Measurements from ENCODE around the gene ATG4C. TPM values are rescaled to one million over a fixed set of nuclear protein-coding genes. Genes with fewer than 3 reads are reported as not detected.

The ATG4C gene
- total RNA-seq, 4 donors from 2014 or later = 0.60 to 10.6 (median 5.5) TPM; not detected in 1

DNA sequence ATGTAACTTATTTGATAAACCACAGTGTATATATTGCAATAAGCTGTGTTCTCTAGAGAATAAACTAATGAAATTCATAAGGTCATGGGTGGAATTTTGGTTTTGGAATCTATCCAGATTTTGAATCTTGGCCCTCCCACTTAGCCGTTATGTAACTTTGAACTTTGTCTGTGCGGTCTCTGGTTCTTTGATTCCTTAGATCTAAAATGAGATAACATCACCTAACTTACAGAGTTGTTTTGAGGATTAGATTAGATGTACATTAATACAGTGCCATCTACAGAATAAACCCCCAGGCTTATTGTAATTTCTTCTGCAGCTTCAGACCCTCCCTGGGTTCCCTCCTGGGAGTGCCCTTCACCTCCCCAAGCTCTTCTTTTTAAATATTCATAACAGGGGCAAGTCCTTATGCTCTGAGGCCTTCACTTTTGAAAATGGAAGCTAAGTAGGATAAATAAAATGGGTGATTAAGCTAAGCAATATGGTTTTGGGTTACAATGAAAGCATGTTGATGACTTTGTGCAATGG, 124.3 kb downstream of the ATG4C start:
- H3K27me3 ChIP-seq = no peaks in the 10 kb centered on the region
- in situ Hi-C loops (cut with MboI; ENCODE audit: low pct_ligation_motif_present in 1 of 4, low pct_unique_long_range_greater_than_20kb in 1 of 4, low sequenced_read_pairs in 3 of 4) = no loop called here
- H3K4me1 ChIP-seq = no peaks in the 10 kb centered on the region
- no peak overlapping the region for H3K4me3 ChIP-seq
- intact Hi-C loops (cut with DNase I; ENCODE audit: low total_unique reads) = no loop called here
- TF ChIP-seq POLR2A (IDR thresholded peaks at IDR 0.05) (no peak), POLR2AphosphoS5 (IDR thresholded peaks at IDR 0.05) (no peak), EP300 (IDR thresholded peaks at IDR 0.05; ENCODE audit: low read depth) (no peak)
- TF ChIP-seq, protein P1, sequence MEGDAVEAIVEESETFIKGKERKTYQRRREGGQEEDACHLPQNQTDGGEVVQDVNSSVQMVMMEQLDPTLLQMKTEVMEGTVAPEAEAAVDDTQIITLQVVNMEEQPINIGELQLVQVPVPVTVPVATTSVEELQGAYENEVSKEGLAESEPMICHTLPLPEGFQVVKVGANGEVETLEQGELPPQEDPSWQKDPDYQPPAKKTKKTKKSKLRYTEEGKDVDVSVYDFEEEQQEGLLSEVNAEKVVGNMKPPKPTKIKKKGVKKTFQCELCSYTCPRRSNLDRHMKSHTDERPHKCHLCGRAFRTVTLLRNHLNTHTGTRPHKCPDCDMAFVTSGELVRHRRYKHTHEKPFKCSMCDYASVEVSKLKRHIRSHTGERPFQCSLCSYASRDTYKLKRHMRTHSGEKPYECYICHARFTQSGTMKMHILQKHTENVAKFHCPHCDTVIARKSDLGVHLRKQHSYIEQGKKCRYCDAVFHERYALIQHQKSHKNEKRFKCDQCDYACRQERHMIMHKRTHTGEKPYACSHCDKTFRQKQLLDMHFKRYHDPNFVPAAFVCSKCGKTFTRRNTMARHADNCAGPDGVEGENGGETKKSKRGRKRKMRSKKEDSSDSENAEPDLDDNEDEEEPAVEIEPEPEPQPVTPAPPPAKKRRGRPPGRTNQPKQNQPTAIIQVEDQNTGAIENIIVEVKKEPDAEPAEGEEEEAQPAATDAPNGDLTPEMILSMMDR (IDR thresholded peaks at IDR 0.05) = no peak
- DNase-seq = no peak
- no peak overlapping the region for H3K27ac ChIP-seq
- H3K36me3 ChIP-seq = no peaks in the 10 kb centered on the region
- H3K9me3 ChIP-seq = no peaks in the 10 kb centered on the region
- 58 to 100% methylated on average over 2 of the region's 2 CpGs for WGBS, 2 donors (ENCODE audit: low coverage in 1 of 2)

DNA sequence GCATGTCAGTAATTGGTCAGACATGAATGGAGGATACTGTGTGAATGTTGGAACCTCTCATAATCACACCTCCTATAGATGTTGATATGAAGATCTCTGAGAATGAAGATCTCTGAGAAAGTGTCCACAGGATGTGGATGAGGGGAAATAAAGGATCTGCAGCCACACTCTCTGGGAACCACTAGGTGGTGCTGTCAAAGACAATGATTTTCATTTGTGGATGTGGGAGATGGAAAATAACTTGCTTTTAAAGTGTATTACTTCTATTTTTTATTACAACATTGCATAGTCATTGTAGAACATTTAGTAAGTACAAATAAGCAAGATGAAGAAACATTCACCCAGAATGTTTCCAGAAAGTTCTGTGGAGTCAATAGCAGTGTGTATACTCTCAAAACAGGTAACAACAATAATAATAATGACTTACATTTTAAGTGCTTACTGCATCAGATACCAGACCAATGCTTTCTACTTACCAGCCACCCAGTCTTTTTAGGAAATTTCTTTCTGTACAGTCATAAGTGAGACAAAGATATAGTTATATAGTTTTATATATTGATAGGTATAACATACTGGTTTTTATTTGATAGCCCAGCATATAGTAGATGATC, 128.2 kb downstream of the ATG4C start:
- Histone ChIP-seq H3K9me3 (no peaks in the 10 kb centered on the region), H3K27ac (no peak overlapping the region), H3K4me3 (no peak overlapping the region), H3K36me3 (no peaks in the 10 kb centered on the region), H3K27me3 (no peaks in the 10 kb centered on the region), H3K4me1 (no peaks in the 10 kb centered on the region)
- in situ Hi-C loops (cut with MboI; ENCODE audit: low pct_ligation_motif_present in 1 of 4, low pct_unique_long_range_greater_than_20kb in 1 of 4, low sequenced_read_pairs in 3 of 4) = no loop called here
- no peak for TF ChIP-seq POLR2A (IDR thresholded peaks at IDR 0.05)
- TF ChIP-seq, protein P1 (IDR thresholded peaks at IDR 0.05) = peak; percentile 29 to 53 (median 39)
- DNase-seq = no peak
- intact Hi-C loops (cut with DNase I; ENCODE audit: low total_unique reads) = no loop called here

Other genes with a start within 250 kb of the ATG4C start
- gene ANGPTL3, start 186.6 kb upstream of the ATG4C start, total RNA-seq = not detected
- 100 to 1,000 TPM in 1 of 4 donors, 10 to 100 TPM in 3; 33.7 to 138 (median 58.1) TPM for gene DOCK7, start 95.7 kb upstream of the ATG4C start, total RNA-seq

Data from transverse colon (tissue), 4 donors.